Sigmoid colon (tissue), 7 donors: ENCODE measurements around the gene PRKCA. TPM values are rescaled to one million over a fixed set of nuclear protein-coding genes. Genes with fewer than 3 reads are reported as not detected.
A peak's percentile ranks its signal among the peaks of the same experiment; 100 is the strongest.

Source experiments
- DNase-seq: peaks from one replicate; pipeline ENCODE4 v3.0.0-alpha.2; 2019
- H3K27ac ChIP-seq, 4 donors: fragments of 200-600 bp; sonication (generic); one replicate each; pipeline ENCODE4 v1.5.1; 2016 to 2019; ENCODE audit warnings: mild to moderate bottlenecking in 1 of 4
- H3K27me3 ChIP-seq, 3 donors: fragments of 200-600 bp; sonication (generic); one replicate each; pipeline ENCODE4 v1.5.1; 2019; ENCODE audit warnings: mild to moderate bottlenecking in 1 of 3
- H3K36me3 ChIP-seq, 4 donors: fragments of 200-600 bp; sonication (generic); one replicate each; pipeline ENCODE4 v1.5.1; 2016 to 2019
- H3K4me1 ChIP-seq, 4 donors: fragments of 200-600 bp; sonication (generic); one replicate each; pipeline ENCODE4 v1.5.1; 2017 to 2019
- H3K4me3 ChIP-seq, 4 donors: fragments of 200-600 bp; sonication (generic); one replicate each; pipeline ENCODE4 v1.5.1; 2017 to 2019; ENCODE audit warnings: mild to moderate bottlenecking in 2 of 4, moderate library complexity in 1 of 4
- H3K9me3 ChIP-seq, 4 donors: fragments of 200-600 bp in 3 of 4; sonication (generic) in 3 of 4; one replicate each; pipeline versions ENCODE4 v1.5.1 to v1.6.1; 2013 to 2019
- CTCF ChIP-seq, 4 experiments: fragments of 450-650 bp in 3 of 4; fragments of 200-600 bp in 1 of 4; IDR thresholded peaks; one replicate each; pipeline ENCODE4 v1.5.1; 2016 to 2019; ENCODE audit warnings: antibody characterized with exemption in 4 of 4, mild to moderate bottlenecking in 3 of 4, moderate library complexity in 2 of 4
- EP300 ChIP-seq, 4 donors: sonication (generic); formaldehyde crosslinking; IDR thresholded peaks; one replicate each; pipeline ENCODE4 v1.6.1; 2017; ENCODE audit warnings: antibody characterized with exemption in 4 of 4
- POLR2A ChIP-seq, 2 donors: fragments of 450-650 bp; IDR thresholded peaks; one replicate each; pipeline ENCODE4 v1.6.1; 2016; ENCODE audit warnings: antibody characterized with exemption in 2 of 2, mild to moderate bottlenecking in 2 of 2, moderate library complexity in 2 of 2
- POLR2AphosphoS5 ChIP-seq, 4 donors: sonication (generic); formaldehyde crosslinking; IDR thresholded peaks; one replicate each; pipeline ENCODE4 v1.6.1; 2017; ENCODE audit warnings: antibody characterized with exemption in 4 of 4
- WGBS, 2 donors: extraction: QIAGEN DNeasy Blood & Tissue Kit; methylation state at CpG; one replicate each; pipeline ENCODE4 v1.1.7; 2013; 5-methylcytosine and 5-hydroxymethylcytosine counted together
- intact Hi-C: fragments of 100-400 bp; cut with DNase I; formaldehyde crosslinking; loops from one replicate; pipeline ENCODE4 v1.15.1; 2023
- polyA plus RNA-seq, 3 donors: library from polyadenylated mRNA; stranded (reverse); fragments of 200-250 nt; gene quantifications; one replicate each; pipeline ENCODE4 v1.2.3, GENCODE V29; 2013
- total RNA-seq, 4 donors: library from RNA; depleted of rRNA; stranded (reverse); fragments of >200 nt; gene quantifications; one replicate each; pipeline ENCODE4 v1.1.0, GENCODE V29; 2016
- donor health status: healthy with polysubstance abuse.
- donor health status: Bipolar disorder and iron deficiency.
- donor health status: healthy.

The PRKCA gene
- total and polyA plus RNA-seq, 7 donors = 6.6 to 58.4 (median 42.6) TPM

- Histone ChIP-seq H3K9me3 (no peaks in the 10 kb centered on the region), H3K27ac (peak overlapping the region in 2 of 4 donors; percentile 75), H3K4me1 (peaks cover 0 to 67% (median 56%) of the 10 kb centered on the region in 4 donors), H3K36me3 (no peaks in the 10 kb centered on the region), H3K27me3 (no peaks in the 10 kb centered on the region), H3K4me3 (no peak overlapping the region)
- no peak for TF ChIP-seq POLR2A (IDR thresholded peaks at IDR 0.05)
- TF ChIP-seq POLR2AphosphoS5 (IDR thresholded peaks at IDR 0.05) = no peak
- no peak for TF ChIP-seq EP300 (IDR thresholded peaks at IDR 0.05)
- TF ChIP-seq CTCF (IDR thresholded peaks at IDR 0.05) = no peak
- WGBS, 2 donors = 87% methylated on average over 1 of the region's 1 CpG
- intact Hi-C loops = loop anchor here (5.0 to 10.0 kb wide), 3 partner anchors 38 to 165 kb away; partner anchors contain the start of gene PRKCA
- no peak for DNase-seq
Measured at GRCh38 chr17:66469461-66469860, 167.0 kb downstream of the PRKCA start.

- Histone ChIP-seq H3K36me3 (no peaks in the 10 kb centered on the region), H3K27ac (peak overlapping the region in 2 of 4 donors; percentile 75), H3K4me3 (no peak overlapping the region), H3K4me1 (peaks cover 0 to 70% (median 56%) of the 10 kb centered on the region in 4 donors), H3K27me3 (no peaks in the 10 kb centered on the region), H3K9me3 (no peaks in the 10 kb centered on the region)
- DNase-seq = no peak
- WGBS, 2 donors = 70 to 78% methylated on average over 4 of the region's 4 CpGs
- no peak for TF ChIP-seq POLR2AphosphoS5 (IDR thresholded peaks at IDR 0.05)
- TF ChIP-seq CTCF (IDR thresholded peaks at IDR 0.05) = no peak
- TF ChIP-seq POLR2A (IDR thresholded peaks at IDR 0.05) = no peak
- intact Hi-C loops = loop anchor here (5.0 to 10.0 kb wide), 3 partner anchors 37 to 165 kb away; partner anchors contain the start of gene PRKCA
Measured at GRCh38 chr17:66469890-66470289, 167.5 kb downstream of the PRKCA start.

GRCh38 chr17:66472123-66472522 is 169.7 kb downstream of the PRKCA start:
- Histone ChIP-seq H3K4me1 (peaks cover 0 to 55% (median 36%) of the 10 kb centered on the region in 4 donors), H3K27ac (no peak overlapping the region), H3K9me3 (no peaks in the 10 kb centered on the region), H3K27me3 (no peaks in the 10 kb centered on the region), H3K4me3 (no peak overlapping the region), H3K36me3 (no peaks in the 10 kb centered on the region)
- DNase-seq = no peak
- no peak for TF ChIP-seq POLR2AphosphoS5 (IDR thresholded peaks at IDR 0.05)
- no peak for TF ChIP-seq POLR2A (IDR thresholded peaks at IDR 0.05)
- TF ChIP-seq EP300 (IDR thresholded peaks at IDR 0.05) = no peak
- TF ChIP-seq CTCF (IDR thresholded peaks at IDR 0.05) = no peak
- WGBS, 2 donors = 69 to 86% methylated on average over 4 of the region's 4 CpGs
- intact Hi-C loops = no loop called here

GRCh38 chr17:66474258-66474657 is 171.8 kb downstream of the PRKCA start:
- Histone ChIP-seq H3K4me3 (no peak overlapping the region), H3K4me1 (peaks cover 0 to 34% (median 14%) of the 10 kb centered on the region in 4 donors)
- no peak for TF ChIP-seq POLR2A (IDR thresholded peaks at IDR 0.05)
- no peak for TF ChIP-seq CTCF (IDR thresholded peaks at IDR 0.05)
- TF ChIP-seq EP300 (IDR thresholded peaks at IDR 0.05) = no peak
- no peak for TF ChIP-seq POLR2AphosphoS5 (IDR thresholded peaks at IDR 0.05)

More at GRCh38 chr17:66474258-66474657, 171.8 kb downstream of the PRKCA start:
- intact Hi-C loops = no loop called here
- no peak for DNase-seq
- Histone ChIP-seq H3K9me3 (no peaks in the 10 kb centered on the region), H3K27ac (no peak overlapping the region), H3K36me3 (no peaks in the 10 kb centered on the region), H3K27me3 (no peaks in the 10 kb centered on the region)
- 49 to 83% methylated on average over 1 of the region's 1 CpG for WGBS, 2 donors
